Transverse colon (tissue), 4 donors: Measurements from ENCODE around the gene ATP10D. TPM values are rescaled to one million over a fixed set of nuclear protein-coding genes. Genes with fewer than 3 reads are reported as not detected.

Experiments
- DNase-seq: peaks from one replicate; pipeline ENCODE4 v3.0.0-alpha.2; 2019
- H3K27ac ChIP-seq, 4 donors: fragments of 200-600 bp; sonication (generic); 2 replicates each; pipeline ENCODE4 v1.5.1; 2016 to 2018; ENCODE audit warnings: inconsistent platforms in 4 of 4
- H3K27me3 ChIP-seq: fragments of 200-600 bp; sonication (generic); 2 replicates; pipeline ENCODE4 v1.5.1; 2017; ENCODE audit warnings: inconsistent platforms
- H3K36me3 ChIP-seq, 4 donors: fragments of 200-600 bp; sonication (generic); 2 replicates each; pipeline ENCODE4 v1.5.1; 2017 to 2019; ENCODE audit warnings: inconsistent platforms in 4 of 4
- H3K4me1 ChIP-seq, 4 donors: fragments of 200-600 bp; sonication (generic); 2 replicates each; pipeline ENCODE4 v1.5.1; 2017 to 2020; ENCODE audit warnings: inconsistent platforms in 4 of 4
- H3K4me3 ChIP-seq, 4 donors: fragments of 200-600 bp; sonication (generic); 1 replicate in 1 of 4; 2 replicates in 3 of 4; pipeline versions ENCODE4 v1.5.1 to v1.6.1; 2017 to 2019; ENCODE audit warnings: inconsistent platforms in 4 of 4
- H3K9me3 ChIP-seq, 2 donors: fragments of 200-600 bp; sonication (generic); 2 replicates each; pipeline ENCODE4 v1.5.1; 2017 to 2019; ENCODE audit warnings: inconsistent platforms in 2 of 2
- CTCF ChIP-seq, 5 experiments: fragments of 200-600 bp in 3 of 5; fragments of 450-650 bp in 2 of 5; sonication (generic) in 3 of 5; IDR thresholded peaks; 1 replicate in 2 of 5; 2 replicates in 3 of 5; pipeline ENCODE4 v1.5.1; 2016 to 2017; ENCODE audit warnings: antibody characterized with exemption in 5 of 5, inconsistent platforms in 3 of 5, mild to moderate bottlenecking in 2 of 5, moderate library complexity in 1 of 5
- EP300 ChIP-seq: sonication (generic); formaldehyde crosslinking; IDR thresholded peaks from one replicate; pipeline ENCODE4 v1.6.1; 2017; ENCODE audit warnings: antibody characterized with exemption, low read depth
- POLR2A ChIP-seq: fragments of 450-650 bp; IDR thresholded peaks from one replicate; pipeline ENCODE4 v1.6.1; 2016; ENCODE audit warnings: antibody characterized with exemption, mild to moderate bottlenecking, moderate library complexity
- POLR2AphosphoS5 ChIP-seq, 3 donors: sonication (generic); formaldehyde crosslinking; IDR thresholded peaks; one replicate each; pipeline ENCODE4 v1.6.1; 2016; ENCODE audit warnings: antibody characterized with exemption in 3 of 3
- WGBS, 2 donors: methylation state at CpG; one replicate each; pipeline ENCODE4 v1.1.5; 2018; ENCODE audit warnings: low coverage in 1 of 2; 5-methylcytosine and 5-hydroxymethylcytosine counted together
- in situ Hi-C, 4 donors: fragments of 200-750 bp; cut with MboI; loops; one replicate each; pipeline versions ENCODE4 v1.15.0 to v1.15.1; 2017; ENCODE audit warnings: low sequenced_read_pairs in 3 of 4, low pct_ligation_motif_present in 1 of 4, low pct_unique_long_range_greater_than_20kb in 1 of 4
- intact Hi-C: fragments of 100-400 bp; cut with DNase I; formaldehyde crosslinking; loops from one replicate; pipeline ENCODE4 v1.15.1; 2023; ENCODE audit warnings: low total_unique reads
- total RNA-seq, 4 donors: library from RNA; depleted of rRNA; stranded (reverse); fragments of >200 nt; gene quantifications; one replicate each; pipeline ENCODE4 v1.1.0, GENCODE V29; 2016

The ATP10D gene
- total RNA-seq, 4 donors from 2014 or later, result 3.8 to 14.1 (median 7.7) TPM

- in situ Hi-C loops, result no loop called here
- TF ChIP-seq CTCF (IDR thresholded peaks at IDR 0.05), result no peak
- TF ChIP-seq POLR2AphosphoS5 (IDR thresholded peaks at IDR 0.05), result no peak
- TF ChIP-seq POLR2A, result no peak
- TF ChIP-seq EP300, result no peak
- Histone ChIP-seq H3K36me3 (peaks cover 0 to 41% (median 11%) of the 10 kb centered on the region in 4 donors), H3K4me3 (no peak overlapping the region), H3K4me1 (no peaks in the 10 kb centered on the region), H3K9me3 (no peaks in the 10 kb centered on the region), H3K27me3 (no peaks in the 10 kb centered on the region), H3K27ac (peak overlapping the region in 3 of 4 donors; percentile 46 to 53 (median 51))
- no peak for DNase-seq
- WGBS, 2 donors, result 94 to 97% methylated on average over 3 of the region's 3 CpGs
- intact Hi-C loops, result no loop called here
Observed at GRCh38 chr4:47579235-47579634, 94.2 kb downstream of the ATP10D start.

GRCh38 chr4:47590325-47590724 is 105.2 kb downstream of the ATP10D start:
- Histone ChIP-seq H3K36me3 (peaks cover 0 to 65% (median 17%) of the 10 kb centered on the region in 4 donors), H3K4me1 (no peaks in the 10 kb centered on the region), H3K9me3 (no peaks in the 10 kb centered on the region), H3K27ac (no peak overlapping the region), H3K4me3 (no peak overlapping the region), H3K27me3 (no peaks in the 10 kb centered on the region)
- TF ChIP-seq EP300 (no peak), POLR2AphosphoS5 (IDR thresholded peaks at IDR 0.05) (no peak), CTCF (IDR thresholded peaks at IDR 0.05) (no peak), POLR2A (no peak)
- intact Hi-C loops, result no loop called here
- in situ Hi-C loops, result no loop called here
- no peak for DNase-seq
- WGBS, 2 donors, result 94% methylated on average over 1 of the region's 1 CpG; no CpG with 5 or more reads in 1 of the 2 donors

- Histone ChIP-seq H3K9me3 (no peaks in the 10 kb centered on the region), H3K4me1 (no peaks in the 10 kb centered on the region), H3K27me3 (no peaks in the 10 kb centered on the region), H3K27ac (no peak overlapping the region), H3K36me3 (no peaks in the 10 kb centered on the region), H3K4me3 (no peak overlapping the region)
- TF ChIP-seq CTCF (IDR thresholded peaks at IDR 0.05), result no peak
- no peak for TF ChIP-seq EP300
- no peak for TF ChIP-seq POLR2A
- TF ChIP-seq POLR2AphosphoS5 (IDR thresholded peaks at IDR 0.05), result no peak
- in situ Hi-C loops, result no loop called here
- intact Hi-C loops, result no loop called here
- 82 to 83% methylated on average over 1 of the region's 1 CpG for WGBS, 2 donors
- no peak for DNase-seq
Observed at GRCh38 chr4:47597696-47598095, 112.6 kb downstream of the ATP10D start.

GRCh38 chr4:47598320-47598719 is 113.2 kb downstream of the ATP10D start:
- Histone ChIP-seq H3K27ac (no peak overlapping the region), H3K9me3 (no peaks in the 10 kb centered on the region), H3K4me3 (no peak overlapping the region), H3K4me1 (no peaks in the 10 kb centered on the region), H3K36me3 (no peaks in the 10 kb centered on the region), H3K27me3 (no peaks in the 10 kb centered on the region)
- intact Hi-C loops, result no loop called here
- DNase-seq, result no peak
- 80 to 93% methylated on average over 1 of the region's 1 CpG for WGBS, 2 donors
- in situ Hi-C loops, result no loop called here
- TF ChIP-seq POLR2A (no peak), POLR2AphosphoS5 (IDR thresholded peaks at IDR 0.05) (no peak), EP300 (no peak), CTCF (IDR thresholded peaks at IDR 0.05) (no peak)
